Measurements from ENCODE around the gene MTHFD1L.

- TF ChIP-seq TARDBP (IDR thresholded peaks at IDR 0.05) (no peak), ELF4 (IDR thresholded peaks at IDR 0.05) (no peak), CTBP1 (IDR thresholded peaks at IDR 0.05; ENCODE audit: borderline replicate concordance) (no peak), NFRKB (IDR thresholded peaks at IDR 0.05) (no peak), SP1 (IDR thresholded peaks at IDR 0.05) (no peak), SUZ12 (IDR thresholded peaks at IDR 0.05) (no peak), FOXM1 (IDR thresholded peaks at IDR 0.05; ENCODE audit: borderline replicate concordance) (no peak), FOXA1 (IDR thresholded peaks at IDR 0.05) (no peak), BHLHE40 (IDR thresholded peaks at IDR 0.05; ENCODE audit: borderline replicate concordance) (no peak), HDGF (IDR thresholded peaks at IDR 0.05; ENCODE audit: borderline replicate concordance) (no peak), ZNF384 (IDR thresholded peaks at IDR 0.05) (no peak)
Measured at GRCh38 chr6:150841697-150842096, 23.8 kb upstream of the MTHFD1L start.
